Cardiac atrium fibroblast (primary cell): Measurements from ENCODE around the gene S100A5. TPM values are rescaled to one million over a fixed set of nuclear protein-coding genes. Genes with fewer than 3 reads are reported as not detected.

Source experiments
- total RNA-seq: library from RNA; depleted of rRNA; stranded (reverse); fragments of >200 nt; gene quantifications from 2 replicates; pipeline ENCODE4 v1.2.3, GENCODE V29; 2015

S100A5 gene, protein sequence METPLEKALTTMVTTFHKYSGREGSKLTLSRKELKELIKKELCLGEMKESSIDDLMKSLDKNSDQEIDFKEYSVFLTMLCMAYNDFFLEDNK
- total RNA-seq: not detected in 2 replicates

DNA sequence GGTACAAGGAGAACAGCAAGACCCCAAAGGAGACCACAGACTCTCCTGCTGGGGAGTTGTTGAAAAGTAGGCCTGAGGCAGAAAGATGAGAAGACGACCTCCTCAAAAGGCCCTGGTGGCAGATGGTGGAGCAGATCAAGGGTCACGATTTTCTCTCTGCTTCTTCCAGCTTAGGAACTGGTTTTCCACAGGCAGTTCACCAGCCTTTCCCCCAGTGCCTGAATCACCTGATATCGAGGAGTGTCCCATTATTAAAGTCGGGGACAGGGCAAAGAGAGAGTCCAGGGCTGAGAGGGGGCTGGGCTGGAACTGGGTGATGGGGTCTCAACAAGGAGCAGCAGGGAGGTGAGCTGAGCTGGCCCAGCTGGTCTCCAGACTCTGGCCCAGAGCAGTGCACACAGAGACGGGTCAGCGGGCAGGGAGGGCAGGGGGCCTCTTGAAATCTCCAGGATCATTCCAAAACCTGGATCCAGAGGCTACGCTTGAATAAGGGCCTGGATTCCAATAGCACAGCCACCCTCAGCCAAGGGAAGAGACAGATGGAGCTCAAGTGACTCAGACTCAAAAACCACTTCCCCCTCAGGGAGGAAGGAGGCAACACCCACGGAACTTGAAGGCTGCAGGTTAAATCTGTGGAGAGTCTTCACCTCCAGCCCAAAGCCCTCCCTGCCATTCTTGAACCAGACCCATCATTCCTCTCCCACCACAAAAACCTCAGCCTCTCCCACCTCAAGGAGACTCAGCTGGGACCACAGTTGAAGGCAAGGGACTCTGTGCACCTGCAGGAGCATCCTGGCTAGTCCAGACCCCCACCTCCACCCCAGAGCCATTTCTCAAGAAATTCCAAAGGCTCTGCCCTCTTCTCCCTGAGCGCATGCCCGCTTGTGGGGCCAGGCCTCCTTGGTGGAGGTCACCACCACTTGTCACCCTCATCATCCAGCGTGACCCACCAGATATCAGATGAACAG is at the start of gene S100A5:
S100A5 (minus strand) TSS at position 541 of the 968 bp plus-strand sequence. CDS start 743 bp downstream, outside the sequence.

DNA sequence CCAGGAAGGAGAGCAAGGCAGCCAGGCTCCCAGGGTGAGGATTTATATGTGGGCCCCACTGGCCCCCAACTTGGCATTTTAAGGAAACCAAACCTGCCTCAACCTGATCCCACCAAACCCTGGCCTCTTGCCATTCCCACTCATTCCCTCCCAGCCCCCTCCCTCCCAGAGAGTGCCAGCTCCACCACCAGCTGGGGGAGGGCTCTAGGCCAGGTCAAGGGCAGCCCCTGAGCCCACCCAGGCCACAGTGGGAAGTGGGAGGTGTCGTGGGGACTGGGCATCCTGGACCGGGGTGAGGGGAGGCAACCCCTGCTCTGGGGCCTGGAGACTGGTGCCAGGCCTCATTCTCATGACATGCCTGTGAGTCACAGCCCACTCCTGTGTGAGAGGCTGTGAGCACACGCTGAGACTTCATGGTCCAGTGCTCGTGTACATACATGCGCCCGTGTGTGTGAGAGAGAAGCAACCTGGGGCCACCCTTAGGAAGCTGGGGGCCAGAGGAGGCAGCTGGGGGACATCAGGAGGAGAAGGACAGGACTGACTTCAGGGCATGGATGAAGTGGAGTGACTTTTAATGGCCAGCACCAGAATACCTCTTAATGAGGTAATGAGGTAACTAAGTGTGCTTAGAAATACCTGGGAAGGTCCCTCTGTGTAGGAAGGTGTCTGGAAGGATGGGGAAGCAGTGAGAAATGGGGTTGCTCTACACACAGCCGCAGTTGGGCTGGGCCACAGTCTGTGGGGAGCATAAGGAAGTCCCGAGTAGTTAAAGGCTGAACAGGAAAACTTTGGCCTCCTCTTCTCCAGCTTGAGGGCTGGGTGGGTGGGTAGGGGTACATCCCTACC is 25.0 kb upstream of the S100A5 start, which contains the start of gene S100A2:
S100A2 (minus strand) TSS at position 316 of the 846 bp plus-strand sequence. CDS start 1,967 bp downstream, outside the sequence.

DNA sequence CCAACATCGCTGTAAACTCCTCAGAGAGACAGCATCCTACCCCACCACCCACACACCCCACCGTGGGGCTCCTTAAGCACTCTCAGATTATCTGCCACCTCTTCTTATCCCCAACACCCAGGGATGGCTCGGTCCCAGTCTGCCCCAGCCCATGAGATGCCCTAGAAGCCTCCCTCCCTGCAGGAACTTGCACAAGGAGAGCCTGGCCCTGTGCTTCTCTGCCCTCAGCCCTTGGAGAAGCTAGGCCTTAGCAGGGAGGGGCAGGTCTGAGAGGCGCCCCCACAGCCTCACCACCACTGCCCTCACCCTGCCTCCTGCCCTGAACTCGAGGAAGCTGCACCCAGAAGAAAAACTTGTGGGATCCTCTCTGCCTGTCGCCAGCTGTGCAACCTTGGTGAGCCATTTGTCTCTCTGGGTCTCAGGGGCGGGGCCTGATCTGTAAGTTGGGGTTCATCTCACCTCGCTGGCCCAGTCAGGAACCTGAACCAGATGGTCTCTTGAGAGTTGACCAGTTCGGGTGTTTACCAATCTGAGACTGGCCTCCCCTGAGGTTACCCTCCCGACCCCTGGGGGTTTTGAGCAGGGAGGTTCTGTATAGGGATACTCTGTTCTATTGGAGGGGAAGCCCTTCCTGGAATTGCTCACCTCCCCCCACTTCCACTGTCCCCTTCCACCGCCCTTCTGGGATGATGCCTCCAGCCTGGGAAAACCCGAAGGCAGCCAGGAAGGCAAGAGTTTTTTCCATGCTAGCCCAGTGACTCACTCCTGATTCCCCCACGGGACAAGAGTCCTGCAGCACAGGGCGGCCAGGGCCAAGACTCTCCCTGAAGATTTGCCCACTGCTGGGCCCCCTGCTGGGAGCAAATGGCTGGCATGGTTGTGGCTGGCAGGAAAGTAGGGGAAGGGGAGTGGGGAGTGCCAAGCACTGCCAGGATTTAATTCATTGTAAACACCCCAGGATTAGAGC is 8.3 kb upstream of the S100A5 start, which contains the start of gene S100A3:
S100A3 (minus strand) TSS at position 537 of the 967 bp plus-strand sequence. CDS start 773 bp downstream, outside the sequence.

DNA sequence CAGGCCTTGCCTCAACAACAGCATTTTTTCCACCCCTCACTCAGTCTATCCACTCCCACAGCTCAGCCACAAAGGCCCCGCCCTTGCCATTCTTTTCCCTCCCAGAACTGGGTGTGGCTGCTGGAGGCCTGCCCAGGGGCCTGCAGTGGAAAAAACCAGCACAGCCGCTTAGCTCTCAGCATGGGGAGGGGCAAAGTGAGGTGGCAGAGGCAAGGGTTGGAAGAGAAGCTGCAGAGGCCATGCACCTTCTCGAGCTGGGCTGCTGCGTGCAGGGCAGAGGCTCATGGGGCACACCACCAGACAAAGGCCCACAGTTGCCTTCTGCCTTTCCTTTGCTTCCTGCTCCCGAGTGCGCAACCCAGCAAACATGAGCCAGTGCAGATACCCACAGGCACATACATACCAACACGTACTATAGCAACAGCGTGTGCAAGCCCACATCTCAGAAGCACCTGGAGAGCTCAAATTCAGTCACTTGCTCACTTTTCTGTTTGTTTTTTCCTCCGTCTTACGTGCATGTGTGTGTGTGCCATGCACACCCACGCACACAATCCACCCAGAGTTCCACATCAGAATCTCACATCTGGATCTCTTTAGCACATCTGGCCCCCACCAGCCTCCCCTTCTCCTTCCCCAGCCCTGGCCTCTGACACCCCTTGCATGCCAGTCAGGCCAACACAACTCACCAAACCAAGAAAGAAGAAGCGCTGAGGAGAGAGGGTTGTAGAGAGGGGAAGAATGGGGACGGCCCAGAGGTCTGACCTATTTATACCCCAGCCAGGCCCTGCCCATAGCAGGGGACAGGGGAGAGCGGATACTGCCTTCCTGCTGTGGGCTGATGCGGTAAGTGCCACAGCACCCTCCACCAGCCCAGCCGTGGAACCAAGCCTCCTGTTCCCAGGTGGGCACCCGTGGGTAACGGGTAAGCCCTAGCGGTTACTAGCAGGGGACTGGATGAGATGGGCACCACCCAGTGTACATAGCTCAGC is 4.6 kb upstream of the S100A5 start, which contains the start of gene S100A4:
S100A4 (minus strand) TSS at position 740 of the 989 bp plus-strand sequence. CDS start 1,012 bp downstream, outside the sequence.

DNA sequence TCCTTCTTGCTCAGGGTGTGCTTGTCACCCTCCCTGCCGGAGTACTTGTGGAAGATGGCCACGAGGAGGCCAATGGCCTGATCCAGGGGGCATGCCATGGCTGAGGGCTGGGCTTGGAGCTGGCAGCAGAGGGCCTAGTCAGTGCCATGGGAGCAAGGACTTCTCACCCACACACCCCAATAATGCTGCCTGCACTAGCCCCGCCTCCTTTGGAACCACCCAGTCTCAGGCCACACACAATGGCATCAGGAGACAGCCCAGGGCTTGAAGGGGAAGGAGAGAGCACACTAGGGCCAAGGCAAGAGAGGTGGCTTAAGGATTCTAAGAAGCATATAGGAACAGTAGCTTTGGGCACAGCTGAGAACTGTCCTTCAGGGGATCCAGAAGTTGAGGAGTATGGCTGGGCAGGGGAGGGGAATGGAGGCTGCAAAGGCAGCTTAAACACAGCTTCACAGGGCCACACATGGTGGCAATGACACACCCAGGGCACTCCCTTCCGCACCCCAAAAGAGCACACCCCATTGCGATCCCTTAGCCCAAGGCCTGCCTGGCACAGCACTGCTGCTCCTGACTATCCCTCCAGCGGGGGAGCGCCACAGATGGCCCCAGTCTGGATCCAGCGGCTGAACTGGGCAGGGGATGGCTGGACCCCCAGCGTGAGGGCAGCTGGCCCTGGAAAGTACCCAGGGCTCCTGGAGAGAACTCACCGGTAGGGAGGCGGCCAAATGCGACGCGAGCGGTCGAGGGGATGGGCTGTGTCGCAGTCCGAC is 5.3 kb downstream of the S100A5 start, which contains the start of gene S100A6:
S100A6 (minus strand) TSS at position 750 of the 770 bp plus-strand sequence; CDS start at position 98, 652 bp downstream.

Other genes starting within 250 kb of the S100A5 start
- not detected in 2 replicates for gene PGLYRP3, start 228.0 kb downstream of the S100A5 start, total RNA-seq
- gene PGLYRP4, start 192.1 kb downstream of the S100A5 start, total RNA-seq: not detected in 2 replicates
- not detected in 2 replicates for gene S100A9, start 183.1 kb downstream of the S100A5 start, total RNA-seq
- gene S100A12, start 165.3 kb downstream of the S100A5 start, total RNA-seq: not detected in 2 replicates
- gene S100A8, start 149.9 kb downstream of the S100A5 start, total RNA-seq: not detected in 2 replicates
- not detected in 2 replicates for gene S100A7A, start 124.4 kb downstream of the S100A5 start, total RNA-seq
- not detected in 2 replicates for gene S100A7, start 80.3 kb downstream of the S100A5 start, total RNA-seq
- 782 and 910 TPM in 2 replicates for gene S100A6, start 4.9 kb downstream of the S100A5 start, total RNA-seq
- 145 and 248 TPM in 2 replicates for gene S100A4, start 4.9 kb upstream of the S100A5 start, total RNA-seq
- gene S100A3, start 8.3 kb upstream of the S100A5 start, total RNA-seq: 7.5 and 9.0 TPM in 2 replicates
- gene S100A2, start 24.9 kb upstream of the S100A5 start, total RNA-seq: 0.16 TPM in 1 of 2 replicates, not detected in the other
- gene S100A16, start 72.2 kb upstream of the S100A5 start, total RNA-seq: 200 and 242 TPM in 2 replicates
- not detected in 2 replicates for gene S100A14, start 75.4 kb upstream of the S100A5 start, total RNA-seq
- 144 and 173 TPM in 2 replicates for gene S100A13, start 86.6 kb upstream of the S100A5 start, total RNA-seq
- gene S100A1, start 87.5 kb upstream of the S100A5 start, total RNA-seq: not detected in 2 replicates
- gene CHTOP, start 93.1 kb upstream of the S100A5 start, total RNA-seq: 22.8 and 24.0 TPM in 2 replicates
- gene SNAPIN, start 117.8 kb upstream of the S100A5 start, total RNA-seq: 56.1 and 65.7 TPM in 2 replicates
- 122 and 128 TPM in 2 replicates for gene ILF2, start 130.1 kb upstream of the S100A5 start, total RNA-seq
- 9.4 and 11.7 TPM in 2 replicates for gene NPR1, start 137.8 kb upstream of the S100A5 start, total RNA-seq
- gene INTS3, start 187.1 kb upstream of the S100A5 start, total RNA-seq: 21.8 and 27.7 TPM in 2 replicates
- 19.1 and 19.5 TPM in 2 replicates for gene SLC27A3, start 234.5 kb upstream of the S100A5 start, total RNA-seq